Pericardium fibroblast (primary cell): ENCODE measurements around the gene OR13C4. TPM values are rescaled to one million over a fixed set of nuclear protein-coding genes. Genes with fewer than 3 reads are reported as not detected.

Experiments used
- total RNA-seq: library from RNA; depleted of rRNA; stranded (reverse); fragments of >200 nt; gene quantifications from 2 replicates; pipeline ENCODE4 v1.2.3, GENCODE V29; 2015

OR13C4 gene
- not detected in 2 replicates for total RNA-seq

DNA sequence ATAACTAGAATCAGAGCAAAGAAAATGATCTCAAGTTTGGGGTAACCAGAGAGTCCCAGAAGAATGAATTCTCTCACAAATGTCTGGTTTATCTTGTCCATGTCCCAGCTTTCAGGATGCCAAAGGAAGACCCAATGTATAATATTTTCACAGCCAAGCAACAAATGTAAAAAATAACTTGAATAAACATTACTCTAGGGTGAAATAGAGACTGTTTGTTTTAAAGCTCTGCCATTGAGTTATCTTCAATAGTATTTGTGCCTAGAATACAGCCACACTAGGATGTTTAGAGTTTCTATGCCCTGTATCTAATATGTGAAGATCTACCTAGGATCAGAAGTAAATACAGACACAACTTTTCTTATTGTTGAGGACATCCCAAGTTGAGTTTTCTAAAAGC lies at the start of gene OR13C4:
TSS of gene OR13C4 (minus strand) at position 101 of the 400 bp plus-strand sequence. CDS start at position 101, 0 bp downstream.

DNA sequence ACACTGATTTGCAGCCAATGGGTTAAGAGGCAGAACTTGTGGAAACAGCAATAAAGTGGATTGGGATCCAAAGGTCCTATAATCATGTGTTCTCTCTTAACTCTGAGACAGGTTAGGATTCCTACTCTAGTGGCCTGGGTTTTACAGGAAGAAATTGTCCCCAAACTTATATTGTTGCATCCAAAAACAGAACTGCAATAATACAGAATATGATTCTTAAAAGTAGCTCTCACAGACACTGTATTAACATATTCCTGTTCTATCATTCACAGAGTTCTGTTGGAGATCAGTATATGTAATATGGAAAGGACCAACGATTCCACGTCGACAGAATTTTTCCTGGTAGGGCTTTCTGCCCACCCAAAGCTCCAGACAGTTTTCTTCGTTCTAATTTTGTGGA lies 41.9 kb upstream of the OR13C4 start, which contains the start of gene OR13C8:
TSS of gene OR13C8 (plus strand) at position 301 of the 400 bp plus-strand sequence. CDS start at position 301, 0 bp downstream.

DNA sequence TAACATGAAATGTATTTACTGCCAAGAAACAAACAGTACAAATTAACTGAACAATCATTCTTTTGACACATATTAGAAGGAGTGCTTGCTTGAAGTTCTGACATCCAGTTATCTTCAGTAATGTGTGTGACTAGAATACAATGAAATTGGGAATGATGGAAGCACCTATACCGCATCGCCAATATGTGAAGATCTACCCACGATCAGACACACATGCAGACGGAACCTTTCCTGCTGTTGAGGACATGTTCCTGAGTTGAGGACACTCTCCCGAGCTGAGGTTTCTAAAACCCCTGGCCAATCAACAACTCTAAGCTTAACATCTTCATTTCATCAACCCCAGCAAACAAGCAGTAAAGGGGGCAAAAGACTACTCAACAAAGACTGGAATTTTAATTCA lies 9.7 kb upstream of the OR13C4 start, which contains the start of gene OR13C3:
TSS of gene OR13C3 (minus strand) at position 101 of the 400 bp plus-strand sequence. CDS start 133 bp downstream, outside the sequence.

DNA sequence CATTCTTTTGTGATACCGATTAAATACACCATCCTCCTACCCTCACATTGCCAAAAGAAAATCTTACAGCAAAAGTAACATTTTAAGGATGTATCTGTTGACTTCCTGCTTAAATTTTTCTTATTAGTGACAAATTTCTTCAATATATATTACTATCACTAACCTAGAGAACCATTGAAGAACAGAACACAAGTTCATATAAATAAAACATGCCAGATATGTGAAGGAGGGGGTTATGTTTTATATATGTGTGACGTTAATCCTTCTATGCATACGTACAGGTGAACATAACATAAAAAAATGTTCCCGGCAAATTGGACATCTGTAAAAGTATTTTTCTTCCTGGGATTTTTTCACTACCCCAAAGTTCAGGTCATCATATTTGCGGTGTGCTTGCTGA lies 23.0 kb downstream of the OR13C4 start, which contains the start of gene OR13F1:
TSS of gene OR13F1 (plus strand) at position 301 of the 400 bp plus-strand sequence. CDS start at position 301, 0 bp downstream.

Other genes starting within 250 kb of the OR13C4 start
- gene OR13F1, start 22.9 kb downstream of the OR13C4 start, total RNA-seq: not detected in 2 replicates
- gene OR13C3, start 9.6 kb upstream of the OR13C4 start, total RNA-seq: not detected in 2 replicates
- not detected in 2 replicates for gene OR13C8, start 42.0 kb upstream of the OR13C4 start, total RNA-seq
- not detected in 2 replicates for gene OR13C5, start 72.2 kb upstream of the OR13C4 start, total RNA-seq
- gene OR13C2, start 78.4 kb upstream of the OR13C4 start, total RNA-seq: not detected in 2 replicates
- gene OR13C9, start 91.0 kb upstream of the OR13C4 start, total RNA-seq: not detected in 2 replicates
- not detected in 2 replicates for gene OR13D1, start 167.3 kb upstream of the OR13C4 start, total RNA-seq
- gene NIPSNAP3A, start 220.5 kb upstream of the OR13C4 start, total RNA-seq: 22.9 and 34.0 TPM in 2 replicates
- gene NIPSNAP3B, start 236.9 kb upstream of the OR13C4 start, total RNA-seq: 0.09 and 2.1 TPM in 2 replicates